Measurements from ENCODE around the gene ERFL.

The ERFL gene

GRCh38 chr19:41892173-41892902 is 35.9 kb downstream of the ERFL start:
- no peak for ATAC-seq (ENCODE audit: low read depth)
- no peaks in the 10 kb centered on the region for H3K9me3 ChIP-seq (ENCODE audit: severe bottlenecking)
- peaks cover 58% of the 10 kb centered on the region for H3K36me3 ChIP-seq (ENCODE audit: low read depth)
- no peak for DNase-seq (ENCODE audit: low spot score)
- TF ChIP-seq, protein P1, sequence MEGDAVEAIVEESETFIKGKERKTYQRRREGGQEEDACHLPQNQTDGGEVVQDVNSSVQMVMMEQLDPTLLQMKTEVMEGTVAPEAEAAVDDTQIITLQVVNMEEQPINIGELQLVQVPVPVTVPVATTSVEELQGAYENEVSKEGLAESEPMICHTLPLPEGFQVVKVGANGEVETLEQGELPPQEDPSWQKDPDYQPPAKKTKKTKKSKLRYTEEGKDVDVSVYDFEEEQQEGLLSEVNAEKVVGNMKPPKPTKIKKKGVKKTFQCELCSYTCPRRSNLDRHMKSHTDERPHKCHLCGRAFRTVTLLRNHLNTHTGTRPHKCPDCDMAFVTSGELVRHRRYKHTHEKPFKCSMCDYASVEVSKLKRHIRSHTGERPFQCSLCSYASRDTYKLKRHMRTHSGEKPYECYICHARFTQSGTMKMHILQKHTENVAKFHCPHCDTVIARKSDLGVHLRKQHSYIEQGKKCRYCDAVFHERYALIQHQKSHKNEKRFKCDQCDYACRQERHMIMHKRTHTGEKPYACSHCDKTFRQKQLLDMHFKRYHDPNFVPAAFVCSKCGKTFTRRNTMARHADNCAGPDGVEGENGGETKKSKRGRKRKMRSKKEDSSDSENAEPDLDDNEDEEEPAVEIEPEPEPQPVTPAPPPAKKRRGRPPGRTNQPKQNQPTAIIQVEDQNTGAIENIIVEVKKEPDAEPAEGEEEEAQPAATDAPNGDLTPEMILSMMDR (IDR thresholded peaks at IDR 0.05; ENCODE audit: poor library complexity, severe bottlenecking): no peak
- peaks cover 7% of the 10 kb centered on the region for H3K4me1 ChIP-seq (ENCODE audit: insufficient read depth, poor library complexity, severe bottlenecking)
- H3K27ac ChIP-seq (ENCODE audit: poor library complexity, severe bottlenecking): no peak overlapping the region
- no peaks in the 10 kb centered on the region for H3K27me3 ChIP-seq (ENCODE audit: insufficient read depth, poor library complexity, severe bottlenecking)
- H3K4me3 ChIP-seq (ENCODE audit: severe bottlenecking): no peak overlapping the region

GRCh38 chr19:41890936-41891335 is 37.3 kb downstream of the ERFL start:
- no peak overlapping the region for H3K27ac ChIP-seq (ENCODE audit: poor library complexity, severe bottlenecking)
- H3K36me3 ChIP-seq (ENCODE audit: low read depth): peaks cover 54% of the 10 kb centered on the region
- no peaks in the 10 kb centered on the region for H3K27me3 ChIP-seq (ENCODE audit: insufficient read depth, poor library complexity, severe bottlenecking)
- H3K4me1 ChIP-seq (ENCODE audit: insufficient read depth, poor library complexity, severe bottlenecking): peaks cover 18% of the 10 kb centered on the region
- ATAC-seq (ENCODE audit: low read depth): no peak
- no peaks in the 10 kb centered on the region for H3K9me3 ChIP-seq (ENCODE audit: severe bottlenecking)
- TF ChIP-seq, protein P1 (IDR thresholded peaks at IDR 0.05; ENCODE audit: poor library complexity, severe bottlenecking): no peak
- DNase-seq (ENCODE audit: low spot score): no peak
- no peak overlapping the region for H3K4me3 ChIP-seq (ENCODE audit: severe bottlenecking)

DNA sequence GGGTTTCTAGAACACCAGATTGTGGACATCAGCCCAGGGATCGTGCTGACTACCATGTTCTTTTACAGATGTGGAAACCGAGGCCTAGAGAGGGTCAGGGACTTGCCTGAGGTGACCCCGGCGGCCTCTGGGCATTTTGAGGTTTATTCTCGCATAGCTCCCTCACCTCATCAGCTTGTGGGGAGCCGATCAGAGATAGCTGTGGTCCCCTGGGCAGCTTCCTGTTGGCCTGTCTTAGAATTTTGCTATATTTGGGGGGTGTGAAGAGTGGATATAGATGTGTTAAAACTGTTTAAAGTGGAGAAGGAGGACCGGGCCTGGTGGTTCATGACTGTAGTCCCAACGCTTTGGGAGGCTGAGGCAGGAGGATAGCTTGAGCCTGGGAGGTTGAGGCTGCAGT is 38.4 kb downstream of the ERFL start:
- DNase-seq (ENCODE audit: low spot score) (no peak), ATAC-seq (ENCODE audit: low read depth) (no peak)
- Histone ChIP-seq H3K27ac (ENCODE audit: poor library complexity, severe bottlenecking) (no peak overlapping the region), H3K9me3 (ENCODE audit: severe bottlenecking) (no peaks in the 10 kb centered on the region), H3K27me3 (ENCODE audit: insufficient read depth, poor library complexity, severe bottlenecking) (no peaks in the 10 kb centered on the region), H3K4me3 (ENCODE audit: severe bottlenecking) (no peak overlapping the region), H3K4me1 (ENCODE audit: insufficient read depth, poor library complexity, severe bottlenecking) (peaks cover 21% of the 10 kb centered on the region), H3K36me3 (ENCODE audit: low read depth) (peaks cover 46% of the 10 kb centered on the region)
- TF ChIP-seq, protein P1 (IDR thresholded peaks at IDR 0.05; ENCODE audit: poor library complexity, severe bottlenecking): no peak

DNA sequence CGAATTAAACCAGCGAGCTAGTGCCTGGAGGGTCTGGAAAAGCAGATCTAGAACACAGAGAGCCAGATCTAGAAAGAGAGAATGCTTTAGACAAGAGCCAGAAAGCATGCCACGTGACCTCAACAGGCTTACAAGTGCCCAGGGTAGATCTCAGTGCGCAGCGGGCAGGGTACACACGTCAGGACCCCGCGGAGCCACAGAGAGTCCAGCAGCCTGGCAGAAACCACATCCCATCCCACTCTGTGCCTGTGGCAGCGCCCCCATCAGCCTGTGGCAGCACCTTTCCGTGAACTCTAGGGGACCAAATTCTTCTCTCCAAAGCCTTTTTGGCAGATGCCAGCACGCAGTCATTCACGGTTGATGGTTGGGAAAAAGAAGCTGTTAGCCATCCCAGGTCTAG is 39.3 kb downstream of the ERFL start:
- no peak for ATAC-seq (ENCODE audit: low read depth)

More for the DNA sequence above, 39.3 kb downstream of the ERFL start:
- H3K36me3 ChIP-seq (ENCODE audit: low read depth): peaks cover 41% of the 10 kb centered on the region
- no peaks in the 10 kb centered on the region for H3K27me3 ChIP-seq (ENCODE audit: insufficient read depth, poor library complexity, severe bottlenecking)
- H3K4me3 ChIP-seq (ENCODE audit: severe bottlenecking): no peak overlapping the region
- peaks cover 23% of the 10 kb centered on the region for H3K4me1 ChIP-seq (ENCODE audit: insufficient read depth, poor library complexity, severe bottlenecking)
- TF ChIP-seq, protein P1 (IDR thresholded peaks at IDR 0.05; ENCODE audit: poor library complexity, severe bottlenecking): no peak
- H3K9me3 ChIP-seq (ENCODE audit: severe bottlenecking): no peaks in the 10 kb centered on the region
- peak overlapping the region; percentile 85 for H3K27ac ChIP-seq (ENCODE audit: poor library complexity, severe bottlenecking)
- no peak for DNase-seq (ENCODE audit: low spot score)

Measured in RWPE2 (cell line).